ENCODE measurements around the gene RDM1.

The RDM1 gene

DNA sequence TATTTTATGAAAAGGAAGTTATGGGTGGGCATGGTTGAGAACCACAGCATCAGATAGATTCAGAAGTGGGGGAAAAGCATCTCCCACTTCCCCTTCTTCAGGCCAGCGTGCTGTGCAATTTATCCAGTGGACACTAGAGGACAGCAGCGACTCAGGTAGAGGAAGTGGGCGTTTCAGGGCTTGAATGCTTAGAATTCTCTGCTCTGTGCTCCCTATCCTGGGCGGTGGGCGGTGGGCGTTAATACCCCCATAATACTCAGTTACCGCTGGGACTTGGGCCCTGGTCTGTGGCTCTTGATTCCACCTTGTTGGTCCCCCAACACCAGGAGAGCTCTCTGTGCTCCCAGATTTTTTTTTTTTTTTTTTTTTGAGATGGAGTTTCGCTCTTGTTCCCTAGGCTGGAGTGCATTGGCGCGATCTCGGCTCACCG, 16.6 kb upstream of the RDM1 start:
- TF ChIP-seq, protein P1, sequence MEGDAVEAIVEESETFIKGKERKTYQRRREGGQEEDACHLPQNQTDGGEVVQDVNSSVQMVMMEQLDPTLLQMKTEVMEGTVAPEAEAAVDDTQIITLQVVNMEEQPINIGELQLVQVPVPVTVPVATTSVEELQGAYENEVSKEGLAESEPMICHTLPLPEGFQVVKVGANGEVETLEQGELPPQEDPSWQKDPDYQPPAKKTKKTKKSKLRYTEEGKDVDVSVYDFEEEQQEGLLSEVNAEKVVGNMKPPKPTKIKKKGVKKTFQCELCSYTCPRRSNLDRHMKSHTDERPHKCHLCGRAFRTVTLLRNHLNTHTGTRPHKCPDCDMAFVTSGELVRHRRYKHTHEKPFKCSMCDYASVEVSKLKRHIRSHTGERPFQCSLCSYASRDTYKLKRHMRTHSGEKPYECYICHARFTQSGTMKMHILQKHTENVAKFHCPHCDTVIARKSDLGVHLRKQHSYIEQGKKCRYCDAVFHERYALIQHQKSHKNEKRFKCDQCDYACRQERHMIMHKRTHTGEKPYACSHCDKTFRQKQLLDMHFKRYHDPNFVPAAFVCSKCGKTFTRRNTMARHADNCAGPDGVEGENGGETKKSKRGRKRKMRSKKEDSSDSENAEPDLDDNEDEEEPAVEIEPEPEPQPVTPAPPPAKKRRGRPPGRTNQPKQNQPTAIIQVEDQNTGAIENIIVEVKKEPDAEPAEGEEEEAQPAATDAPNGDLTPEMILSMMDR (IDR thresholded peaks at IDR 0.05) = peak; percentile 92

DNA sequence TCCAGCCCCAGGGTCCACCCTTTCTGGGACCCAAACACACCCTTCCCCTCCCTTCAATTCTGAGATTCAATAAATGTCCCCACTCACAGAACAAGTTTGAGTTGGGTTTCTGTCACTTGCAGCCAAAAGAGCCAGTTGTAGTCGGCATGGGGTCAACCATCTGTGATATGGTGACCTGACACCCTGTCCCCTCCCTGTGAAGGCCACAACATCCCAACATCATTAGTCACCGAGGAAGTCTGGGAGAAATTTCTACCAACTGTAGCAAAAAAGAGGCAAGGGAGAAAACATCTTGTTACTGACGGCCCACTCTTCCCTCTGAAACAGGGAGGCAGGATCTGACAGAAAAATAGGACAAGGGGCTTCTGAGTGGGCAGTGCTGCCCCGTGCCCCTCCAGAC, 13.6 kb upstream of the RDM1 start:
- TF ChIP-seq, protein P1 (IDR thresholded peaks at IDR 0.05) = no peak

DNA sequence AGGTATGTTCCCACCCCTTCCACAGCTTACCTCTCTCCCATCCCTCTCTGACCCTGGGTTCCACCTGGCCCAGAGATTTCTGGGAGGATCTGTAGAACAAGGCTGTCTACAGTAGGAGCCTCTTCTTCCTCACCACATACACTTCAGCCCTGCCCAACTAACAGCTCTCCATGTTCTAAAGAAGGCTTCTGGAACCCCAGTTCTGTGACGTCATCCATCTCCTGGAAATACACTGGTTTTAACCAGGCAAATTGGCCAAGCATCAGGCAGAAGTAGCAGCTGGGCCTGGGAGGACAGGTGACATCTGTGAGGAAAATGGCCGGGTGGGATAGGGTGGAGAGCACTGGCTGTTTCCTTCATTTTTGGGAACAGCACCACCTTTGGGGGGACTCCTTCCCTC, 13.0 kb upstream of the RDM1 start, which contains the start of gene LYZL6:
TSS of gene LYZL6 (minus strand) at position 177 of the 400 bp plus-strand sequence. CDS start 4,357 bp downstream, outside the sequence.
- TF ChIP-seq, protein P1 (IDR thresholded peaks at IDR 0.05) = no peak

DNA sequence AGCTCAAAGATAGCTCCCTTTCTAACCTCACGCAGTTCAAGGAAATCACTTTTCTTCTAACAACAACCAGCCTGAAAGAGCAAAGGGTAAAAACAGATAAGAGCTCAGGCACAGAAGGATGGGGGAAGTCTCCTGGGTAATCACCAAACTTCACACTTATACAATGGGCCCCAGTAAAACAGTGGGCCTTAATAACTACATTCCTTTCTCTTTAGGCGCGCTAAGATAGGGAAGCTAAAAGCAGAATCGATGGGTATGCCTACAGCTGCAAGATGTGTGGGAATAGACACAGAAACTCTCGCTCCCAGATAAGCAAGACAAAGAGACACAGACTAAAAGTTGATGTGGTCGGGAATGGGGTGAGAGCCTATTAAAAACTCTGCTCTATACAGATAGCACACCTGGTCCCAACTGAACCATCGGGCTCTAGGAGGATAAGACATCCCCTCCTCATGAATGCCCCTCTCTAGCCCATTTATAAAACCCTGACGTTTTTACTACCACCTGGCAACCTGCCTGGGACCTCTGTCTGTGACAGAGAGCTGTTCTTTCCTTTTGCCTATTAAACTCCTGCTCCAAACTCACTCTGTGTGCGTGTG, 12.1 kb upstream of the RDM1 start:
- TF ChIP-seq, protein P1 (IDR thresholded peaks at IDR 0.05) = no peak

DNA sequence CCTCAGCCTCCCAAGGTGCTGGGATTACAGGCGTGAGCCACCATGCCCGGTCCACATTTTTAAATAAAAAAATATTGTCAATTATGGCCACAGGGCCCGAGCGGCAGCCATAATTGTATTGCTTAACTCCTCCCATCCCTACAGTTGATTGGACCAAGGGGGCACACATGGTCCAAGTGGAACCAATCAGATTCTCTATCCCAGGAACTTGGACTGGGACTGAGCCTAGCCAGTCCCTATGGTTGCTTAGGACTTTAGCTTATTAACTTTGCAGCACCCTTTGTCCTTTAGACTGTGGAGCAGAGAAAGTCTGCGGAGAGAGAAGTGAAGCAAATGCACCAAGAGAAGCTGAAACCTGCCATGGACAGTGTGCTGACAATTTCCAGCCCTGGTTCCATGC, 5.5 kb upstream of the RDM1 start:
- TF ChIP-seq, protein P1 (IDR thresholded peaks at IDR 0.05) = no peak

DNA sequence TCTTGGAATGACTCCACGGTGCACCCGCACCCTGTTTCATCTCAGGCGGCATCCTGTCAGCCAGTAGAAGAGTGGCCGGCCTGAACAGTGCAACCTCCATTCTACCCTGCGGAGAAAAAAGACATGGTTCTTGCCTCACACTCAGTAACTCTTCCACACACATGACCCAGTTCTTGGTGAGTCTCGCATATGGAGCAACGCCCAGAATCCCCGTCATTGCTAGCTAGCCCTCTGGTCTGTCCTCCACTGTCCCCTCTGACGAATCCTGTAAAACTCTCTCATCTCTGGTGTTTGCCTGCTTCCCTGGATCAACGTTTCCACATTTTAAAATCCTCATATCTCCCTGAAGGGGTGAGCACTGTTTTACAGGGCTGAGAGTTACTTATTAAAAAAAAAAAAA, 4.2 kb upstream of the RDM1 start:
- TF ChIP-seq, protein P1 (IDR thresholded peaks at IDR 0.05) = no peak

DNA sequence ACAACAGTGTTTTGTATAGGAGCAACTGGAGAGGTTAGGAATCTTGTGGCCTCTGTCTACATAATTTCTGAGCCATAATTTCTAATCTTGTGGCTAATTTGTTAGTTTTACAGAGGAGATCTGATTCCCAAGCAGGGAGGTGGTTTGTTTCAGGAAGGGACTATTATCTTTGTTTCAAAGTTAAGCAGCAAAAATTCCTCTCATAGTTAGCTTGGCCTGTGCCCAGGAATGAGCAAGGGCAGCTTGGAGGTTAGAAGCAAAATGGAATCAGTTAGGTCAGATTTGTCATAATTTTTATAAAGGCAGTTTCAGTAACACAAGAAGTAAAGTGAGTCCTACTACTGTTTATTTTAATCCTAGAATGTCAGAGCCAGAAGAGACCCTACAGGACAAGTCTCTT, 2.0 kb upstream of the RDM1 start:
- TF ChIP-seq, protein P1 (IDR thresholded peaks at IDR 0.05) = no peak
